ENCODE results near the gene RGS6. TPM values are rescaled to one million over a fixed set of nuclear protein-coding genes. Genes with fewer than 3 reads are reported as not detected.
"Not testable (repeated sequence)": the region's sequence is repeated elsewhere in the genome, so short reads cannot be mapped to it uniquely, and the experiment has no call there.

RGS6 gene
- total RNA-seq, 1 donor from 2014 or later = not detected

- DNase-seq (ENCODE audit: low read depth, low spot score) = no peak
Measured at GRCh38 chr14:72448212-72448611, 516.0 kb downstream of the RGS6 start.

- no peak for DNase-seq (ENCODE audit: low read depth, low spot score)
Measured at GRCh38 chr14:72450473-72451044, 518.3 kb downstream of the RGS6 start.

- no peak for DNase-seq (ENCODE audit: low read depth, low spot score)
Measured at GRCh38 chr14:72451054-72451972, 519.1 kb downstream of the RGS6 start.

- DNase-seq (ENCODE audit: low read depth, low spot score) = no peak
Measured at GRCh38 chr14:72452774-72453173, 520.5 kb downstream of the RGS6 start.

- DNase-seq (ENCODE audit: low read depth, low spot score) = no peak
Measured at GRCh38 chr14:72454388-72455160, 522.3 kb downstream of the RGS6 start.

GRCh38 chr14:72457641-72458040, 525.4 kb downstream of the RGS6 start:
- DNase-seq (ENCODE audit: low read depth, low spot score) = no peak

GRCh38 chr14:72462056-72462455, 529.8 kb downstream of the RGS6 start:
- DNase-seq (ENCODE audit: low read depth, low spot score) = no peak

GRCh38 chr14:72463291-72463866, 531.1 kb downstream of the RGS6 start:
- DNase-seq (ENCODE audit: low read depth, low spot score) = no peak

GRCh38 chr14:72464226-72464625, 532.0 kb downstream of the RGS6 start:
- no peak for DNase-seq (ENCODE audit: low read depth, low spot score)

- DNase-seq (ENCODE audit: low read depth, low spot score) = no peak
Measured at GRCh38 chr14:72466325-72466724, 534.1 kb downstream of the RGS6 start.

GRCh38 chr14:72471346-72471745, 539.1 kb downstream of the RGS6 start:
- no peak for DNase-seq (ENCODE audit: low read depth, low spot score)

- no peak for DNase-seq (ENCODE audit: low read depth, low spot score)
Measured at GRCh38 chr14:72472845-72473244, 540.6 kb downstream of the RGS6 start.

GRCh38 chr14:72476657-72477499, 544.6 kb downstream of the RGS6 start:
- no peak for DNase-seq (ENCODE audit: low read depth, low spot score)

- not testable (repeated sequence) for DNase-seq (ENCODE audit: low read depth, low spot score)
Measured at GRCh38 chr14:72477578-72477977, 545.3 kb downstream of the RGS6 start.

- DNase-seq (ENCODE audit: low read depth, low spot score) = no peak
Measured at GRCh38 chr14:72478471-72478893, 546.3 kb downstream of the RGS6 start.

- no peak for DNase-seq (ENCODE audit: low read depth, low spot score)
Measured at GRCh38 chr14:72479461-72479931, 547.3 kb downstream of the RGS6 start.

GRCh38 chr14:72480464-72481243, 548.4 kb downstream of the RGS6 start:
- DNase-seq (ENCODE audit: low read depth, low spot score) = no peak

- DNase-seq (ENCODE audit: low read depth, low spot score) = no peak
Measured at GRCh38 chr14:72483311-72483710, 551.1 kb downstream of the RGS6 start.

GRCh38 chr14:72485695-72486094, 553.5 kb downstream of the RGS6 start:
- DNase-seq (ENCODE audit: low read depth, low spot score) = no peak

GRCh38 chr14:72488514-72488913, 556.3 kb downstream of the RGS6 start:
- no peak for DNase-seq (ENCODE audit: low read depth, low spot score)
